ENCODE data around the gene KRT32.
A peak's percentile ranks its signal among the peaks of the same experiment; 100 is the strongest.

Gene KRT32

GRCh38 chr17:41466988-41467387, at the start of gene KRT32:
Gene KRT32, minus strand, starts transcription at chr17:41467386. Its CDS starts 61 bp downstream, at chr17:41467325.
- DNase-seq: no peak

- no peak for DNase-seq
Observed at GRCh38 chr17:41516830-41517283, 49.7 kb upstream of the KRT32 start.

- no peak for DNase-seq
Observed at GRCh38 chr17:41516147-41516829, 49.1 kb upstream of the KRT32 start.

GRCh38 chr17:41513168-41513547, 46.0 kb upstream of the KRT32 start:
- DNase-seq: no peak

- no peak for DNase-seq
Observed at GRCh38 chr17:41512546-41513167, 45.5 kb upstream of the KRT32 start.

- no peak for DNase-seq
Observed at GRCh38 chr17:41511716-41512115, 44.5 kb upstream of the KRT32 start.

- no peak for DNase-seq
Observed at GRCh38 chr17:41511116-41511515, 43.9 kb upstream of the KRT32 start.

GRCh38 chr17:41510251-41511065, 43.3 kb upstream of the KRT32 start:
- DNase-seq: no peak

GRCh38 chr17:41507315-41507880, 40.2 kb upstream of the KRT32 start:
- DNase-seq: no peak

GRCh38 chr17:41505809-41506767, 38.9 kb upstream of the KRT32 start:
- no peak for DNase-seq

GRCh38 chr17:41505007-41505808, 38.0 kb upstream of the KRT32 start, which contains the start of gene KRT13:
Gene KRT13, minus strand, starts transcription at chr17:41505612. Its CDS starts 62 bp downstream, at chr17:41505550.
- no peak for DNase-seq

- DNase-seq: no peak
Observed at GRCh38 chr17:41504246-41504977, 37.2 kb upstream of the KRT32 start.

GRCh38 chr17:41503202-41503601, 36.0 kb upstream of the KRT32 start:
- no peak for DNase-seq

GRCh38 chr17:41500131-41500911, 33.1 kb upstream of the KRT32 start:
- no peak for DNase-seq

- DNase-seq: no peak
Observed at GRCh38 chr17:41499714-41500113, 32.5 kb upstream of the KRT32 start.

GRCh38 chr17:41498276-41498675, 31.1 kb upstream of the KRT32 start:
- no peak for DNase-seq

- DNase-seq: peak; percentile 30 to 45
Observed at GRCh38 chr17:41496803-41497484, 29.8 kb upstream of the KRT32 start.

- DNase-seq: no peak
Observed at GRCh38 chr17:41494524-41494923, 27.3 kb upstream of the KRT32 start.

GRCh38 chr17:41492771-41493170, 25.6 kb upstream of the KRT32 start:
- no peak for DNase-seq

All from activated CD4-positive, alpha-beta T cell treated with anti-CD3 and anti-CD28 coated beads for 4 hours (primary cell).